Activated CD8-positive, alpha-beta T cell treated with anti-CD3 and anti-CD28 coated beads for 36 hours (primary cell): Measurements from ENCODE around the gene ZBTB1. TPM values are rescaled to one million over a fixed set of nuclear protein-coding genes. Genes with fewer than 3 reads are reported as not detected.

Source experiments
- ATAC-seq: fragments of 200-7000 bp; cut with Tn5 transposase; one replicate; pipeline ENCODE4 v1.10.0; 2021; ENCODE audit warnings: mild to moderate bottlenecking, moderate library complexity
- CTCF ChIA-PET: fragments of 350-600 bp; sonication (Branson Sonifier 250); formaldehyde crosslinking; loops from one replicate; lab custom pipeline; 2021; ENCODE audit warnings: antibody characterized with exemption; lab: Charles Lee
- POLR2A ChIA-PET: fragments of 350-600 bp; sonication (Branson Sonifier 250); formaldehyde crosslinking; loops from one replicate; lab custom pipeline; 2021; ENCODE audit warnings: antibody characterized with exemption; lab: Charles Lee
- DNase-seq: peaks from one replicate; pipeline ENCODE4 v3.0.0-alpha.2; 2020
- H3K27ac Mint-ChIP-seq: one replicate; pipeline ENCODE4 v1.8.0; 2021; ENCODE audit warnings: mild to moderate bottlenecking, mixed read lengths
- H3K27me3 Mint-ChIP-seq: one replicate; pipeline ENCODE4 v1.8.0; 2021; ENCODE audit warnings: mixed read lengths
- H3K36me3 Mint-ChIP-seq: one replicate; pipeline ENCODE4 v1.8.0; 2021; ENCODE audit warnings: low read depth, mixed read lengths
- H3K4me1 Mint-ChIP-seq: one replicate; pipeline ENCODE4 v1.8.0; 2021; ENCODE audit warnings: low read depth, mixed read lengths
- H3K4me3 Mint-ChIP-seq: one replicate; pipeline ENCODE4 v1.8.0; 2021; ENCODE audit warnings: mild to moderate bottlenecking, moderate library complexity, mixed read lengths
- H3K9me3 Mint-ChIP-seq: one replicate; pipeline ENCODE4 v1.8.0; 2021; ENCODE audit warnings: mixed read lengths
- CTCF ChIP-seq: fragments of 200-600 bp; IDR thresholded peaks from one replicate; pipeline ENCODE4 v1.8.0; 2022; ENCODE audit warnings: antibody characterized with exemption, mild to moderate bottlenecking
- intact Hi-C: fragments of 100-400 bp; cut with micrococcal nuclease; formaldehyde crosslinking; loops from one replicate; pipeline ENCODE4 v1.10.0; 2022
- total RNA-seq, 2 experiments: library from RNA; stranded (reverse); gene quantifications; one replicate each; pipeline ENCODE4 v1.2.3, GENCODE V29; 2021

ZBTB1 gene
- total RNA-seq, 2 experiments from 2014 or later, result 64.7 to 67.8 TPM

GRCh38 chr14:64525354-64525753 lies 20.8 kb downstream of the ZBTB1 start:
- Mint-ChIP-seq H3K9me3 (no peaks in the 10 kb centered on the region), H3K4me1 (peaks cover 7% of the 10 kb centered on the region), H3K27me3 (no peaks in the 10 kb centered on the region), H3K36me3 (peaks cover 13% of the 10 kb centered on the region), H3K4me3 (no peak overlapping the region), H3K27ac (no peak overlapping the region)
- POLR2A ChIA-PET, result interaction anchor here (1.4 kb wide), 1 partner anchor 12 kb away, joined by 3 read pairs; no protein-coding TSS in a partner anchor
- CTCF ChIA-PET, result interaction anchor here (1.3 kb wide), 2 partner anchors 14 to 18 kb away, joined by 3 to 7 read pairs; no protein-coding TSS in a partner anchor
- ATAC-seq (no peak), DNase-seq (no peak)
- TF ChIP-seq CTCF, result no peak
- intact Hi-C loops, result no loop called here

- ATAC-seq, result no peak
- H3K4me3 Mint-ChIP-seq, result no peak overlapping the region
- H3K27me3 Mint-ChIP-seq, result no peaks in the 10 kb centered on the region
- peaks cover 4% of the 10 kb centered on the region for H3K4me1 Mint-ChIP-seq
- H3K9me3 Mint-ChIP-seq, result peaks cover 2% of the 10 kb centered on the region
- peaks cover 3% of the 10 kb centered on the region for H3K36me3 Mint-ChIP-seq
- intact Hi-C loops, result no loop called here
- POLR2A ChIA-PET, result no interaction called here
- DNase-seq, result no peak
- CTCF ChIA-PET, result interaction anchor here (1.8 kb wide), 1 partner anchor 9 kb away, joined by 9 read pairs; the partner anchor contains the start of gene HSPA2
- TF ChIP-seq CTCF, result no peak
- no peak overlapping the region for H3K27ac Mint-ChIP-seq
Measured at GRCh38 chr14:64531567-64531966, 27.0 kb downstream of the ZBTB1 start.

GRCh38 chr14:64536488-64537245 lies 32.1 kb downstream of the ZBTB1 start:
- Mint-ChIP-seq H3K36me3 (peaks cover 13% of the 10 kb centered on the region), H3K27ac (no peak overlapping the region), H3K27me3 (peaks cover 16% of the 10 kb centered on the region), H3K9me3 (peaks cover 8% of the 10 kb centered on the region), H3K4me3 (no peak overlapping the region), H3K4me1 (peaks cover 17% of the 10 kb centered on the region)
- intact Hi-C loops, result no loop called here
- ChIA-PET POLR2A (interaction anchor here (1.1 to 1.5 kb wide), 3 partner anchors 12 to 77 kb away, joined by 3 to 4 read pairs (median 3); no protein-coding TSS in a partner anchor), CTCF (interaction anchor here (0.6 to 1.4 kb wide), 4 partner anchors 26 to 340 kb away, joined by 3 read pairs; no protein-coding TSS in a partner anchor)
- TF ChIP-seq CTCF, result no peak
- no peak for DNase-seq
- no peak for ATAC-seq

- peak within 1 kb of the TSS; percentile 79 for H3K4me3 Mint-ChIP-seq
- ATAC-seq (peak; percentile 95), DNase-seq (peak; percentile 95)
- peaks cover 31% of the 10 kb centered on the region for H3K27me3 Mint-ChIP-seq
- peak within 1 kb of the TSS; percentile 97 for H3K27ac Mint-ChIP-seq
- peaks cover 8% of the 10 kb centered on the region for H3K9me3 Mint-ChIP-seq
- TF ChIP-seq CTCF, result peak; percentile 60
- intact Hi-C loops, result loop anchor here (5.0 kb wide), 1 partner anchor 33 kb away; no protein-coding TSS in a partner anchor
- ChIA-PET CTCF (interaction anchor here (0.6 to 4.7 kb wide), 14 partner anchors 9 to 110 kb away, joined by 3 to 28 read pairs (median 4); partner anchors contain the start of genes PPP1R36 and ZBTB1), POLR2A (interaction anchor here (0.7 to 2.4 kb wide), 10 partner anchors 9 to 161 kb away, joined by 3 to 7 read pairs (median 3); partner anchors contain the start of gene ZBTB1)
- H3K36me3 Mint-ChIP-seq, result peaks cover 13% of the 10 kb centered on the region
- H3K4me1 Mint-ChIP-seq, result peaks cover 29% of the 10 kb centered on the region
Measured at GRCh38 chr14:64540208-64541202, 35.9 kb downstream of the ZBTB1 start, which contains the start of gene HSPA2. TSS of gene HSPA2 (plus strand) at chr14:64540741. CDS start at chr14:64540850, 109 bp downstream.
